ENCODE results near the gene LMO2. TPM values are rescaled to one million over a fixed set of nuclear protein-coding genes. Genes with fewer than 3 reads are reported as not detected.

The LMO2 gene
- total RNA-seq, 1 donor from 2014 or later: 65.1 TPM

DNA sequence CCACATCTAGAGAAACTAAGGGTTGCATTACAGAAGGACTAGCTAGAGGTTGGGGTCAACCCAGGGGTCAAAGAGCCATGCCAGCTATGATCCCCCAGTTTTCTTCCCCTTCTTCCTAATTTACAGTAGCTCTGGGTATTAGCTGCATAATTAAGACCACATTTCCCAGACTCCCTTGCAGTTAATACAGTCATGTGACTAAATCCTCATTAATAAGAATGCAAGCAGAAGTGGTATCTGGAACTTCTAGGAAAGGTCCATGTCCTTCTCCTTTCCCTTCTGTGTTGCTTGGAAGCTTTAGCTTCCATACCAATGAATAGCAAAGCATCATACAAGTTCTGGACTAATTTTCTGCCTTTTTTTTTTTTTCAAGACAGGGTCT, 19.1 kb upstream of the LMO2 start:
- Histone ChIP-seq H3K4me3 (no peak overlapping the region), H3K27ac (no peak overlapping the region), H3K9me3 (peaks cover 6% of the 10 kb centered on the region), H3K27me3 (no peaks in the 10 kb centered on the region), H3K36me3 (no peaks in the 10 kb centered on the region), H3K4me1 (no peaks in the 10 kb centered on the region)
- ATAC-seq: no peak
- intact Hi-C loops (cut with DNase I): no loop called here
- no peak for DNase-seq
- TF ChIP-seq, protein P1, sequence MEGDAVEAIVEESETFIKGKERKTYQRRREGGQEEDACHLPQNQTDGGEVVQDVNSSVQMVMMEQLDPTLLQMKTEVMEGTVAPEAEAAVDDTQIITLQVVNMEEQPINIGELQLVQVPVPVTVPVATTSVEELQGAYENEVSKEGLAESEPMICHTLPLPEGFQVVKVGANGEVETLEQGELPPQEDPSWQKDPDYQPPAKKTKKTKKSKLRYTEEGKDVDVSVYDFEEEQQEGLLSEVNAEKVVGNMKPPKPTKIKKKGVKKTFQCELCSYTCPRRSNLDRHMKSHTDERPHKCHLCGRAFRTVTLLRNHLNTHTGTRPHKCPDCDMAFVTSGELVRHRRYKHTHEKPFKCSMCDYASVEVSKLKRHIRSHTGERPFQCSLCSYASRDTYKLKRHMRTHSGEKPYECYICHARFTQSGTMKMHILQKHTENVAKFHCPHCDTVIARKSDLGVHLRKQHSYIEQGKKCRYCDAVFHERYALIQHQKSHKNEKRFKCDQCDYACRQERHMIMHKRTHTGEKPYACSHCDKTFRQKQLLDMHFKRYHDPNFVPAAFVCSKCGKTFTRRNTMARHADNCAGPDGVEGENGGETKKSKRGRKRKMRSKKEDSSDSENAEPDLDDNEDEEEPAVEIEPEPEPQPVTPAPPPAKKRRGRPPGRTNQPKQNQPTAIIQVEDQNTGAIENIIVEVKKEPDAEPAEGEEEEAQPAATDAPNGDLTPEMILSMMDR (IDR thresholded peaks at IDR 0.05): no peak

- TF ChIP-seq, protein P1 (IDR thresholded peaks at IDR 0.05): no peak
- DNase-seq (no peak), ATAC-seq (no peak)
- Histone ChIP-seq H3K4me1 (no peaks in the 10 kb centered on the region), H3K27ac (no peak overlapping the region), H3K27me3 (no peaks in the 10 kb centered on the region), H3K36me3 (no peaks in the 10 kb centered on the region), H3K4me3 (no peak overlapping the region), H3K9me3 (peaks cover 6% of the 10 kb centered on the region)
- intact Hi-C loops (cut with DNase I): no loop called here
Observed at GRCh38 chr11:33910296-33910957, 18.6 kb upstream of the LMO2 start.

GRCh38 chr11:33909552-33909951, 17.7 kb upstream of the LMO2 start:
- H3K4me1 ChIP-seq: no peaks in the 10 kb centered on the region
- intact Hi-C loops (cut with DNase I): no loop called here
- no peak overlapping the region for H3K27ac ChIP-seq
- ATAC-seq: no peak
- peaks cover 6% of the 10 kb centered on the region for H3K9me3 ChIP-seq
- no peaks in the 10 kb centered on the region for H3K27me3 ChIP-seq
- no peak for DNase-seq
- TF ChIP-seq, protein P1 (IDR thresholded peaks at IDR 0.05): no peak
- no peaks in the 10 kb centered on the region for H3K36me3 ChIP-seq
- H3K4me3 ChIP-seq: no peak overlapping the region

- TF ChIP-seq, protein P1 (IDR thresholded peaks at IDR 0.05): no peak
- intact Hi-C loops (cut with DNase I): no loop called here
- Histone ChIP-seq H3K4me3 (no peak overlapping the region), H3K9me3 (peaks cover 5% of the 10 kb centered on the region), H3K4me1 (no peaks in the 10 kb centered on the region), H3K27me3 (no peaks in the 10 kb centered on the region), H3K27ac (no peak overlapping the region), H3K36me3 (no peaks in the 10 kb centered on the region)
- ATAC-seq: no peak
- no peak for DNase-seq
Observed at GRCh38 chr11:33909150-33909549, 17.3 kb upstream of the LMO2 start.

- Histone ChIP-seq H3K36me3 (no peaks in the 10 kb centered on the region), H3K27me3 (no peaks in the 10 kb centered on the region), H3K4me3 (no peak overlapping the region), H3K9me3 (no peaks in the 10 kb centered on the region), H3K4me1 (no peaks in the 10 kb centered on the region), H3K27ac (no peak overlapping the region)
- TF ChIP-seq, protein P1 (IDR thresholded peaks at IDR 0.05): no peak
- intact Hi-C loops (cut with DNase I): no loop called here
- no peak for ATAC-seq
- no peak for DNase-seq
Observed at GRCh38 chr11:33907421-33907820, 15.5 kb upstream of the LMO2 start.

All from upper lobe of right lung (tissue), 1 donor.